Activated CD4-positive, CD25-positive, alpha-beta regulatory T cell treated with anti-CD3 and anti-CD28 coated beads, Interleukin-2, amount 50 U/mL, for 72 hours (primary cell): ENCODE results near the gene REEP5.
"Not testable (repeated sequence)": the region's sequence is repeated elsewhere in the genome, so short reads cannot be mapped to it uniquely, and the experiment has no call there.

ENCODE experiments used
- DNase-seq: peaks from one replicate; pipeline ENCODE4 v3.0.0; 2021

Gene REEP5

DNA sequence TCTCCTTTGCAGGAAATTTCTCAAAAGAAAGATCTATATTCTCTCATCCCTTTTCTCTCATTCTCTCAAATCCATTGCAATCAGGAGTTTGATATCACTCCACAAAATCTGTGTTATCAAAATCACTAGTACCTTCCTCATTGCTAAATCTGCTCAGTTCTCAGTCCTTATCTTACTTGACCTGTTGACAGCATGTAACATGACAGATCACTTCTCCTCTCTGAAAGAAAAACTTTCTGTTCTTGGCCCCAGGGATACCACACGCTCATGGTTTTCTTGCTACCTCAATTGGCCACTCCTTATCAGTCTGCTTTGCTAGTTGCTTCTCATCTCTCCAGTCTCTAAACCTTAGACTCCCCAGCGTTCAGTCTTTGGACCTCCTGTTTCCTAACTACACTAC lies 38.8 kb downstream of the REEP5 start:
- no peak for DNase-seq

DNA sequence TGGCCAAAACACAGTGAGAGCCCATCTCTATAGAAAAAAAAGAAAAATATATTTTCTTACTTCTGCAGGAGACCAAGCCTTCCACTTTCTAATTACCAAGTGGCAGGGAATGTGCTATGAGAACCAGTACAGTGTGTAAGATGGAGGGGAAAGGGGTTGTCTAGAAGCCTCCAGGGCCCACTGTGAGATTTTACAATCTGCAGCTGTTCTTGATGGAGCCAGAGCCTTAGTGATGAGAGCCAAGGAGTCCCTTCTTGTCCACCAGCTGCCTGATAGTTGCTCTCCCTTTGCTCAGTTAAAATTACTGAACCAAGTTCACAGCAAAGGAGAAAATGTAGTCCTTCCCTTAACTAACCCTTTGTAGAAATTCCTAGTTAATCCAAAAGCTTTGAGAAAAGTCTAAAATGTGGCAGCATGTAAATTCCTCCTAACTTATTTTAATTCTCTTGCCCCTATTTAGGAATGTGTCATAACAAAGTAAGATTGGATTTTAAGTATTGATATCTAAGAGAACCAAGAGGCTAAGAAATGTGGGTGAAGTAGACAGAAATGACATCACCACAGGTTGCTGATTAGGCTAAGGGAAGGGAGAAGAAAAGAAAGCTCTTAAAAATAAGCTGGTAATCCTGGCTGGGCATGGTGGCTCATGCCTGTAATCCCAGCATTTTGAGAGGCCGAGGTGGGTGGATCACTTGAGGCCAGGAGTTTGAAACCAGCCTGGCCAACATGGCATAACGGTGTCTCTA lies 41.6 kb downstream of the REEP5 start:
- no peak for DNase-seq

DNA sequence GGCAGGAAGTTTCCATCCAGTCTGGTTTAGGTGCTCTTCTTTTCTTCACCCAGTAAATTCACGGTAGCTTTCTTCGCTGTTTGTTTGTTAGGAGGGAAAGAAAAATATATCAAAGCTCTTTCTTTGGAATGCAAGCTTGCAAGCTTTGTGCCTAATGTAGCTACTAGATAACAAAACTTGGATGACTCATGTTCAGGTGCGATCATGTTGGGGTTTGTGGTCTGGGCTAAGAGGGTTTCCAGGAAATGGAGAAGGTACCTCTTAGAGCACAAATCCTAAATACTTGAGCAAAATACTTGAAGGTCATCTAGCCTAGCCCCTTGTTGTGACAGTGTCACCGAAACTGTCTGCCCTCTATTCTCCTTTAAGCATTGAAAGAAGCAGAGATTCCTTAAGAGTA lies 43.3 kb downstream of the REEP5 start:
- no peak for DNase-seq

GRCh38 chr5:112878101-112878500 lies 43.9 kb downstream of the REEP5 start:
- no peak for DNase-seq

DNA sequence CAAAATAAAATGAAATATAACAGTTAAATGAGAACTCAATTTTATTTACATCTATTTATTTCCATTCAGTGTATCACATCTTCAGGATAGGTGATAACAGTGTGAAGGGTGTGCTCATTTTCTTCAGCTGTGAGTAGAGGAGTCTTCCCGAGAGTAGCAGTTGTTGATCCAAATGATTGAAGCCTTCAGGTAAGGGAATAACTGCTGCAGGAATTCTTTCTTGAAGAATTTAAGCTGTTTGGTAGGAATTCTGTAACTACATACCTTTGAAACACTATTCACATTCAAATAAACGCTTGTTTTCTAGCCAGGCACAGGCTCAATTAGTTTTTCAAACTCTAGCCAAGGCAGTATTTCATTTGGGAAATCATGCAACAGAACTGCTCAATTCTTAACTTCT lies 45.7 kb downstream of the REEP5 start:
- DNase-seq: no peak

DNA sequence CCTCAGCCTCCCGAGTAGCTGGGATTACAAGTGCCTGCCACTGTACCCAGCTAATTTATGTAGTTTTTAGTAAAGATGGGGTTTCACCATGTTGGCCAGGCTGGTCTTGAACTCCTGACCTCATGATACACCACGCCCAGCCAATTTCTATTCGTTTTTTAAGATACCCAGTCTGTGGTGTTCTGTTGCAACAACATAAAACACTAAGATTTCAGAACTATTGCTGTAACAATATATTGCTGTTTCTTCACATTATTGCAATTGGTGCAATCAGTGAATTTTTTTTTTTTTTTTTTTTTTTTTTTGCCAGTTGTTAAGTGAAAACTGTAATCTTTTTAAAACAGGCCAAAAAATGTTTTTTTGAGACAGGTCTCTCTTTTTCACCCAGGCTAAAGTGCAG lies 51.1 kb downstream of the REEP5 start:
- no peak for DNase-seq

GRCh38 chr5:112869948-112870347 lies 52.1 kb downstream of the REEP5 start:
- no peak for DNase-seq

- DNase-seq: no peak
Observed at GRCh38 chr5:112867411-112867810, 54.6 kb downstream of the REEP5 start.

GRCh38 chr5:112866739-112867138 lies 55.3 kb downstream of the REEP5 start:
- no peak for DNase-seq

- no peak for DNase-seq
Observed at GRCh38 chr5:112865128-112865527, 56.9 kb downstream of the REEP5 start.

DNA sequence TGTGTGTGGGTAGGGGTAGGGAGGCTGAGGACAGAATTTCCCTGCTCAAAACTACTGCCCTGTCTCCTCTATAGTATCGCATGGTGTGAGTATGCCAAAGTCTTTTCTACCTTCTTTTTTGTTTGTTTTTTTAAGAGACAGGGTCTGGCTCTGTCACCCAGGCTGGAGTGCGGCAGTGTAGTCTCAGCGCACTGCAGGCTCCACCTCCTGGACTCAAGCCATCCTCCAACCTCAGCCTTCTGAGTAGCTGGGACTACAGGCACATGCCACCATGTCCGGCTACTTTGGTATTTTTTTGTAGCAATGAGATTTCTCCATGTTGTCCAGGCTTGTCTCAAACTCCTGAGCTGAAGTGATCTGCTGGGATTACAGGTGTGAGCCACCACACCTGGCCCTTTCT lies 58.5 kb downstream of the REEP5 start:
- no peak for DNase-seq

DNA sequence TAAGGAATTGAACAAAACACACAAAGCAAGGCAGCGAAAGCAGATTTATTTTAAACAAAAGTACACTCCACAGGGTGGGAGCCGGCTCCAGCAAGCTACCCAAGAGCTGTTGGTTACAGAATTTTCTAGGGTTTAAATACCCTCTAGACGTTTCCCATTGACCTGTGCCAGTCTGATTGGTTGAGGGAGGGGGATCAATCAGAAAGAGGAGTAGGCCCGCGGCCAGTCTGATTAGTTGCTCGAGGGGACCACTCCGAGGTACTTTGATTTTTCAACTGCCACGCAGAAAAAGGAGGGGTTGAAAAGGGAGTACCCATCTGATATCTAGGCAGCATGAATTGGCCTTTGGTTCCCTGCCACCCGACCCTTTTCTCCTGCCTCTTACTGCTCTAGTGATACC lies 59.9 kb downstream of the REEP5 start:
- no peak for DNase-seq

DNA sequence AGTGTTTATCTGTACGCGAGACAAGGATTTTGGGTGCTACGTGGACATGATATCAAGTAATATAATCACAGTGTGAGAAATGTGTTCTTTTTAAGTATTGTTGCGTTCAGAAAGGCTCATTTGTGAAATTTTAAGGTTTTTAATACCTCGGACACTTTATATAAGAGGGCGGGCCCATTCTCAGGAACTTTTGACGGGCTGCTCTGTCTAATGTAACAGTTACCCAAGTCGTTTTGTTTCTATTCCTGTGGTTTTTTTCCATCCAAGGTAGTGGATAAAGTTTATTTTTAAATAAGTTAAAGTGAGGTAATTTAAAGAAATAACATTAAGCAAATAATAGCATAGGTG lies 60.4 kb downstream of the REEP5 start:
- no peak for DNase-seq

DNA sequence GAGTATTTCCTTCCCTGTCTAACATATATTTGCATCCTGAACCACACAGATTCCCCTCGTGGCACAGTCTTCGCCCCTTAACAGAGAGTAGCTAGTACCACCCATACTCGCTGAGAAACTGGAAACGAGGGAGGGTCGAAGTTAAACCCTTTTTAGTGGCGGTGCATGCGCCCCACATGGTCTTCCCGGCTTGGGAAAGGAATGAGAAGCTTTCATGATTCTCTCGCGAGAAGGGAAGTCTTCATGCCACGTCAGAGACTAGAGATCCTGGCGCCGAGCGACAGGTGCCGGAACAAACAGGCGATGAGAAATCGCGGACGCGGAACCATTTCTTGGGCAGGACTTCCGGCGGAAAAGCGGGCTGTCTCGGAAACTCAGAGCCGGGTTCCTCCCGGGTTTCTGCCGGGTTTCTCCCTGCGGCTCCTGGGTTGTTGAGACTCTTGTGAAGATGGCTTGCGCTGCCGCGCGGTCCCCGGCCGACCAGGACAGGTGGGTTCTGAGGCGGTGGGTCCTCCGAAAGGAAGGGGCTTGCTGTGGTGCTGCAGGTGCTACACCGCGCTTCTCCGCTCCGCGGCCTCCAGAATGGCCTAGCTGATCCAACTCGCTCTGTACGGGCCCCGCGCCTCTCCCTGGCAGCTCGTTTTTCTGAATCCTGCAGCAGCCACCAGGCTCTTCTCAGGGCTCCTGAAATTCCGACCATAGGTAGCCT lies 60.9 kb downstream of the REEP5 start, which contains the start of gene SRP19:
SRP19 (plus strand) TSS at position 359 of the 709 bp plus-strand sequence; CDS start at position 449, 90 bp downstream.
- peak; percentile 85 for DNase-seq

- DNase-seq: not testable (repeated sequence)
Observed at GRCh38 chr5:112860571-112860928, 61.5 kb downstream of the REEP5 start.

GRCh38 chr5:112857866-112858265 lies 64.2 kb downstream of the REEP5 start:
- no peak for DNase-seq

DNA sequence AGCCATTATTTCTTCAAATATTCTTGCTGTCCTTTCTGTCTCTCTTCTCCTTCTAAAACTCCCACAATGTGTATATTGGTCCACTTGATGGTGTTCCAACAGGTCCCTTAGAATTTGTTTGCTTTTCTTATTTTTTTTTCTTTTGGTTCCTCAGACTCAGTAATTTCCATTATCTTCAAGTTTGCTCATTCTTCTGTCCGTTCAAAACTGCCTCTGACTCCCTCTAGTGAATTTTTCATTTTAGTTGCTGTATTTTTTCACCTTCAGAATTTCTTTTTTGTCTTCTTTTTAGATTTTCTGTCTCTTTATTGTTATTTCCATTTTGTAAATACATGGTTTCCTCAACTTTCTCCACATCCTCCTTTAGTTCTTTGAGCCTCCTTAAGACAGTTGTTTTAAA lies 67.4 kb downstream of the REEP5 start:
- no peak for DNase-seq

GRCh38 chr5:112849912-112850311 lies 72.1 kb downstream of the REEP5 start:
- no peak for DNase-seq

GRCh38 chr5:112848116-112848811 lies 73.8 kb downstream of the REEP5 start:
- DNase-seq: no peak

- no peak for DNase-seq
Observed at GRCh38 chr5:112847306-112847705, 74.7 kb downstream of the REEP5 start.

- no peak for DNase-seq
Observed at GRCh38 chr5:112846556-112846955, 75.5 kb downstream of the REEP5 start.

DNA sequence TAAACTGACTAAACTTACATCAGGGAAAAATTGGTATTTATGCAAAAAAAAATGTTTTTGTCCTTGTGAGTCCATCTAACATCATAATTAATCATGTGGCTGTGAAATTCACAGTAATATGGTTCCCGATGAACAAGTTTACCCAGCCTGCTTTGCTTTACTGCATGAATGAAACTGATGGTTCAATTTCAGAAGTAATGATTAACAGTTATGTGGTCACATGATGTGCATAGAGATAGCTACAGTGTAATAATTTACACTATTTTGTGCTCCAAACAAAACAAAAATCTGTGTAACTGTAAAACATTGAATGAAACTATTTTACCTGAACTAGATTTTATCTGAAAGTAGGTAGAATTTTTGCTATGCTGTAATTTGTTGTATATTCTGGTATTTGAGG lies 77.5 kb downstream of the REEP5 start:
- no peak for DNase-seq

DNA sequence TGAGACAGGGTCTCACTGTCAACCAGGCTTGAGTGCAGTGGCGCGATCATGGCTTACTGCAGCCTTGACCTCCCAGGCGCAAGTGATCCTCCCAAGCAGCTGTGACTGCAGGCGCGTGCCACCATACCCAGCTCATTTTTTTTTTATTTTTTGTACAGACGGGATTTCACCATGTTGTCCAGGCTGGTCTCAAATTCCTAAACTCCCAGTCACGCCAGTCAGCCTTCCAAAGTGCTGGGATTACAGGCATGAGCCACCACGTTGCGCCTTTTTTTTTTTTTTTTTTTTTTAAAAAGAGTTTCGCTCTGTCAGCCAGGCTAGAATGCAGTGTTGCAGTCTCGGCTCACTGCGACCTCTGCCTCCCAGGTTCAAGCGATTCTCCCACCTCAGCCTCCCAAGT lies 88.1 kb downstream of the REEP5 start:
- no peak for DNase-seq

GRCh38 chr5:112830378-112830777 lies 91.6 kb downstream of the REEP5 start:
- DNase-seq: no peak
